GM12891 (cell line): Measurements from ENCODE around the gene TMPRSS15.

Experiments used
- DNase-seq: peaks from one replicate; pipeline ENCODE4 v3.0.0; 2011; ENCODE audit warnings: low spot score; ENCODE audit not compliant: insufficient read length
- FAIRE-seq: peaks from 2 replicates; lab custom pipeline; 2011; peaks lifted over from hg19 to GRCh38; lab: Jason Lieb, UNC
- PAX5 ChIP-seq: IDR thresholded peaks from 2 replicates; pipeline ENCODE4 v1.6.1; 2011; ENCODE audit warnings: low read length, moderate library complexity, mild to moderate bottlenecking; ENCODE audit not compliant: insufficient read depth, severe bottlenecking
- POLR2A ChIP-seq: IDR thresholded peaks from 2 replicates; pipeline ENCODE4 v1.6.1; 2011; ENCODE audit warnings: low read depth, low read length, control low read depth
- POLR2AphosphoS5 ChIP-seq: IDR thresholded peaks from 2 replicates; pipeline ENCODE4 v1.6.1; 2011; ENCODE audit warnings: low read depth, low read length, control low read depth
- POU2F2 ChIP-seq: IDR thresholded peaks from 2 replicates; pipeline ENCODE4 v1.6.1; 2011; ENCODE audit warnings: low read depth, mild to moderate bottlenecking, control low read depth, low read length, moderate library complexity
- SPI1 ChIP-seq: IDR thresholded peaks from 2 replicates; pipeline ENCODE4 v1.6.1; 2011; ENCODE audit warnings: low read depth, low read length, control low read depth
- TAF1 ChIP-seq: IDR thresholded peaks from 2 replicates; pipeline ENCODE4 v1.6.1; 2011; ENCODE audit warnings: low read depth, low read length, control low read depth

The TMPRSS15 gene

DNA sequence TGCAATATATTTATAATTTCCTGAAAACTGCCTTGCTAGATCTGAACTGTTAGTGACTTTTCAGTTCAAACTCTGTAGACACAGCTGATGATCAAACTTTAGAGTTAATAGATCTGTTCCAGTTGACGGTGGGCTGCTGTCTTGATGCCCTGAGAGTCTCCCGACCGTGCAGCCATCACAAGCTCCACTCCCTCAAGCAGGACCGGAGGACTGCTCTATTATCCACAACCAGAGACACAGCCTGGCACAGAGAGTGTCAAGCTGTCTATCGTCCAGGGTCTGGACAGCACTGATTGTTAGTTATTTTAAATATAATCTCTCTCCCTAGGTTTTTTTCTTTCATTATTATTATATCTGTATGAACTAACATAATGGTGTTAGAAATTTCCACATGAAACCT lies 150.9 kb downstream of the TMPRSS15 start:
- no peak for FAIRE-seq
- DNase-seq, result no peak

DNA sequence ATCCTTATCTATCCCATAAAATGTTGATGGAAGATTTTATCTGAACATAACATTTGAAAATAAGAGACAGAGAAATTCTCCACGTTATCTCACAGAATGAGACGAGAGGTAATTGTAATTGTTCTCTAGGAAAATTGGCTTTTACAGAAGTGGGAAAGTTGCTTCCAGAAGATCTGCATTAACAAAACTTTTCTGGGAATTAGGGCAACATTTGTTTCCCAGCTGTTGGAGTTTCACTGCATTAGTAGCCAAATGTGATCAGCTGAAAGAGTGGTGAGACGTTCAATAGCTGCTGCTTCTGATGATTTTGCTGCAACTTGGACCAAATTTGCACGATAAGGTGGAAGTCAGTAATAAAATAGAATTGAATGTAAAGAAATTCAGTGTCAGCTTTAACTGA lies 151.3 kb downstream of the TMPRSS15 start:
- DNase-seq (no peak), FAIRE-seq (no peak)
- no peak for TF ChIP-seq TAF1
- no peak for TF ChIP-seq PAX5
- no peak for TF ChIP-seq POU2F2
- TF ChIP-seq POLR2A, result no peak
- TF ChIP-seq SPI1, result no peak
- TF ChIP-seq POLR2AphosphoS5, result no peak

More for the DNA sequence above, 150.9 kb downstream of the TMPRSS15 start:
- TF ChIP-seq SPI1 (no peak), PAX5 (no peak)

DNA sequence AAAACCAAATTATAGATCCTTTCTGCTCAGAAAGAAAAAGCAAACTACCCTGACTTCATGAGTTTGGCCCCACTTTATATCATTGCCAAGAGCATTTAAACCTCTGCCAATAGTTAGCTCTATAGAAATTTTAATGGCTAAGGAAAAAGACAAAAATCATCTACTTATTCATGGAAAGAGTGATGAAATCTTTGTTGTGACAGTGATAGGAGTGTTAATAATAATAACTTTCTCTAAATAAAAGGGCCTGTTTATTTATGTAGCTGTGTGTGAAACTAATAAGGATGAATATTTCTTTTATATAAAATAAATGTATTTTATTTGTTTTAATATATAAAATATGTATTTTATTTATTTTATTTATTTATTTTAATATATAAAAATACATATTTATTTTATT lies 152.5 kb downstream of the TMPRSS15 start:
- FAIRE-seq (no peak), DNase-seq (no peak)
- no peak for TF ChIP-seq POLR2A
- no peak for TF ChIP-seq PAX5
- no peak for TF ChIP-seq POLR2AphosphoS5
- no peak for TF ChIP-seq POU2F2
- TF ChIP-seq SPI1, result no peak
- TF ChIP-seq TAF1, result no peak

DNA sequence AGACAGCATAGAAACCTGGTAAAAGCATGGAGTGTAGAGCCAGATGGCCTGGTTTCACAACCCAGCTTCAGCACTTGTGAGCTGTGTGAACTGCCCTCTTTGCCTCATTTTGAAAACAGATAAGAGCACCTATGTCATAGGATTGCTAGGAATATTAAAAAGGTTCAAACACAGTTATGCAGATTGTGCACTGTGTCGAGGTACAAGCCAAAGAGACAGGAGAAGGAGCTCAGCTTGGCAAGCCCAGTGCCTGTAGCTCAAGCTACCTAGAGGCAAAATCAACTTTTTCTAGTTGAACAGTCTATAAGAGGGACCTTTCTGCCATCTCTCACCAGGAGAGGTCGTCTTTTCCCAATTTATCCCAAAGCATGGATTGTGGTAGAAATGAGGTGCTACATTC lies 153.9 kb downstream of the TMPRSS15 start:
- no peak for TF ChIP-seq POLR2AphosphoS5
- TF ChIP-seq SPI1, result no peak
- TF ChIP-seq POU2F2, result no peak
- no peak for TF ChIP-seq POLR2A
- no peak for TF ChIP-seq TAF1
- no peak for TF ChIP-seq PAX5
- FAIRE-seq, result no peak

DNA sequence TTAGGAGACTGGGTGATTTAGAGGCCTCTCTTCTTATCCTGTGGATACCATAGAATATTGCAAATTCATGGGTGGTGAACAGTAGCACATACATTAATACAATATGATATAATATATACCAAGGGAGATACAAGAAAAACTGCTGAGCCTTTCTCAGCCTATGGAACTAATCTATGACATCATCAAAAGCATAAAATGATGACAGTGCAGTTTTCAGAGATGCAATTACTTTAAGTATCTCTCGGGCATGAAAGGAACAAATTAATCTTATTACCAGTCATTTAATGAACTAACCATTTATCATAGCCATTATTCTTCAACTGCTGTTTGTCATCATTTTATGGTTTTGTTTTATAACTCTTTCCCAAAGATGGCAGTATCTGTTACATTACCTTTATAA lies 155.4 kb downstream of the TMPRSS15 start:
- no peak for TF ChIP-seq TAF1
- FAIRE-seq (no peak), DNase-seq (no peak)

More for the DNA sequence above, 153.9 kb downstream of the TMPRSS15 start:
- DNase-seq, result no peak

DNA sequence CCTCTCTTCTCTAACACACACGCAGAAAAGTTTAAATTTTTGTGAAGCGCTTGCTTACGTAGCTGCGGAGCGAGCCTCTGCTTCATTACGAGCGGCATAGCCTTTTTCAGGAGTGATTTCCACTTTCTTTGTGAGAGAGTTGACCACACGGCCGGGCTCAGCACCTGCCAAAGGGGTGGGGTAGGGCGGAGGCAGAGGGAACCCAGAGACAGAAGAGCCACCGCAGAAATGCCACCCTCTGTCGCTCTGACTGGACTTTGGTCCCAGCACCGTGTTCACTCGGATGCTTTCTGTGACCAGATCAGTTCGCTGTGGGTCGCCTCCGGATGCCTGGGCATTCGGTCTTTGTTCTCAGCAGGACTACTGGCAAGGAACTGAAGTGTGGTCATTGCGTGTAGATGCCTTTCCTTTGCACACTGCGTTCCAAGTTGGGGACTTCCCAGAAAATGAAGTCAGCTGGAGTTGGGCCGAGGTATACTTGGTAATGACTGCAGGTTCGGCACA lies 158.1 kb downstream of the TMPRSS15 start:
- FAIRE-seq (no peak), DNase-seq (no peak)
- TF ChIP-seq TAF1, result no peak
- no peak for TF ChIP-seq SPI1
- no peak for TF ChIP-seq PAX5
- no peak for TF ChIP-seq POLR2A
- no peak for TF ChIP-seq POU2F2
- TF ChIP-seq POLR2AphosphoS5, result no peak

DNA sequence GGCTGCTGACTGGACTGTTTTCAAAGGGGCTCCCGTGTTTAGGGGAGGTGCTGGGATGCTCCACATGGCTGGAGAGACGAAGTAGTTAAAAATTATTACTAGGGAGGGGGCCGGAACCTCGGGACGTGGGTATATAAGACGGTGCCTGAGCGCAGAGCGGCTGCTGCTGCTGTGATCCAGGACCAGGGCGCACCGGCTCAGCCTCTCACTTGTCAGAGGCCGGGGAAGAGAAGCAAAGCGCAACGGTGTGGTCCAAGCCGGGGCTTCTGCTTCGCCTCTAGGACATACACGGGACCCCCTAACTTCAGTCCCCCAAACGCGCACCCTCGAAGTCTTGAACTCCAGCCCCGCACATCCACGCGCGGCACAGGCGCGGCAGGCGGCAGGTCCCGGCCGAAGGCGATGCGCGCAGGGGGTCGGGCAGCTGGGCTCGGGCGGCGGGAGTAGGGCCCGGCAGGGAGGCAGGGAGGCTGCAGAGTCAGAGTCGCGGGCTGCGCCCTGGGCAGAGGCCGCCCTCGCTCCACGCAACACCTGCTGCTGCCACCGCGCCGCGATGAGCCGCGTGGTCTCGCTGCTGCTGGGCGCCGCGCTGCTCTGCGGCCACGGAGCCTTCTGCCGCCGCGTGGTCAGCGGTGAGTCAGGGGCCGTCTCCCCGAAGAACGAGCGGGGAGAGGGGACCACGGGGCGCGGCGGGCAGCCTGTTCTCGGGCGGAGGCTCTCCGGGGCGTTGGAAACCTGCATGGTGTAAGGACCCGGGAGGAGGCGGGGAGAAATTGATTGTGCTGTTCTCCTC lies 158.7 kb downstream of the TMPRSS15 start, which contains the start of gene CHODL:
Gene CHODL, plus strand, starts transcription at position 163 of the 793 bp plus-strand sequence. Its CDS starts 391 bp downstream, at position 554.
- no peak for TF ChIP-seq PAX5
- TF ChIP-seq POLR2A, result no peak
- no peak for TF ChIP-seq POU2F2
- TF ChIP-seq POLR2AphosphoS5, result no peak
- TF ChIP-seq TAF1, result no peak
- TF ChIP-seq SPI1, result no peak
- DNase-seq (no peak), FAIRE-seq (no peak)

DNA sequence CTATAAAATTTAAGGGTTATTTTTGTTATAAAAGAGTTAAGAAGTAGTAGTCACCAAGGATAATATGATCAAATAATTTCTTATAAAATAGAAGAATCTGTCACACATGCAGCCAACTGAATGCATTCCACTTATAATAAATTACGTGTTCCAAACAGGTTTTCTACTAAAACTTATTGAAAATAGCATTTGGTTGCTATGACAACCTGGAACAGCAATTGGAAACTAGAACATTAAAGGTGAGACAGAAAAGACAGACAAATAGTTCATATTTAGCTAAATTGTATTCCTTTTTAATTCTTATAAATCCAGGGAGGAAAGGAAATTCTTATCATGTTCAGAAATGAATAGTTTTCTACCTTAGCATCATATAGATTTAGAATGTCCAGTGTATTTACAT lies 168.0 kb downstream of the TMPRSS15 start:
- TF ChIP-seq SPI1 (no peak), PAX5 (no peak), TAF1 (no peak)
- DNase-seq, result no peak
- no peak for FAIRE-seq

DNA sequence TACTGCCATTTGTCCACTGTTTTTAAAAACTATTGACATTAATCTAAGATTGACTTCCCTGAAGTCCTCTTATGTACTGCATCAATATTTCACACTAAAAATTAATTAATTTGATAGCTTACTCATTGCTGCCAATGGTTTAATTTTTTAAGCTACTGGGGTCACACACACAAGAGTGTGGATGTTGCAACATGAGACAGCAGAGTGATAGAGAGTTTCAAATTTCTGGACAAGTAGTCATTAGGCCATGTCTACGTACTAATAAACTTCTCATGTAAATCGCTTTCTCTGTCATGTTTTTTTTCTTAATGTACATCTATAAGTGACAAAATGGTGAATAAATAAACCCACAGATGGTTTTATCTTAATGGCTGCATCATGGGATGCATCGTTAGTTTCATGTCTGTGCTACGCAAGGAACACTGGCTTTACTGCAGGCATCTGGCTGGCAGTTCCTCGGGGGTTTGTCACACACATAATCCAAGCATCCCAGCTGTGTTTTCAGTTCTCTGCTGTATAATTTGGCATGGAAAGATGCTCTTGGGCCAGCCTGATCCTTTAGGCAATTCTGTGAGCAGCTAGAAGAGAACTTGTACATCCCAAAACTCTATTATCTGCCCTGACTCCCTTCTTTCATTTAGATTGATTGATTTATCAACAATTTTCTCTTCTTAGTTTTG lies 175.4 kb downstream of the TMPRSS15 start:
- TF ChIP-seq TAF1, result no peak
- TF ChIP-seq SPI1, result no peak
- TF ChIP-seq POLR2A, result no peak
- TF ChIP-seq PAX5, result no peak
- TF ChIP-seq POLR2AphosphoS5, result no peak
- no peak for TF ChIP-seq POU2F2
- FAIRE-seq, result no peak

DNA sequence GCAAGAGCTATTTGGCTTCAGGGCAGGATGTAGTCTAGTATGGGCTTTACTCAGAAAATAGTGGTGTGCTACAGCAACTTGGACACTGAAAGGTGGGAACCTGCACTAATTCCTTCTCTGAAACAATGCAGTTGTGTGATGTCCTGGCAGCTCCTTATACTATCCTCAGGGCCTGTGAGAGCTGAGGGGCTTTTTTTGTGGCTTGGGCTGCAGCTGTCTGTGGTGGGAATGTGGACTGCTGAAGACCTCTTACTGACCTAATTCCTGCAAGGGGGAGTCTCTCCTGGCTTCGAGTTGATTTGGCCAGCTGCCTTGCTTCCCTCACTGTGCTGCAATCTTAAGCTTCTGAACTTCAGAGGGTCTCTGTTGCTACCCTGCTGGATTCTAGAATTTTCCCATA lies 181.2 kb downstream of the TMPRSS15 start:
- FAIRE-seq, result no peak
- DNase-seq, result no peak
- no peak for TF ChIP-seq POU2F2

More for the DNA sequence above, 175.4 kb downstream of the TMPRSS15 start:
- DNase-seq, result no peak
